HepG2 (cell line): ENCODE measurements around the gene GLB1L3.

Experiments used
- CTCF ChIP-seq: sonication (generic); formaldehyde crosslinking; IDR thresholded peaks from 2 replicates; pipeline ENCODE4 v1.5.0; 2020; ENCODE audit warnings: mild to moderate bottlenecking, missing genetic modification reagents, moderate library complexity
- EP300 ChIP-seq, 3 experiments: sonication (generic) in 1 of 3; formaldehyde crosslinking in 1 of 3; IDR thresholded peaks; 2 replicates each; pipeline versions ENCODE4 v1.5.1 to v1.6.1; 2011 to 2020; ENCODE audit warnings: low read depth in 2 of 3, low read length in 2 of 3, borderline replicate concordance in 1 of 3, improper control_type of control experiment in 1 of 3, mild to moderate bottlenecking in 1 of 3, missing genetic modification reagents in 1 of 3, moderate library complexity in 1 of 3
- MNT ChIP-seq: fragments of 450-650 bp; IDR thresholded peaks from 2 replicates; pipeline ENCODE4 v1.6.1; 2016
- POLR2A ChIP-seq, 2 experiments: IDR thresholded peaks; 2 replicates each; pipeline ENCODE4 v1.6.1; 2011; ENCODE audit warnings: low read depth in 2 of 2, low read length in 2 of 2, mild to moderate bottlenecking in 1 of 2, moderate library complexity in 1 of 2; ENCODE audit not compliant: insufficient read depth in 1 of 2
- TP53 ChIP-seq: sonication (generic); formaldehyde crosslinking; conservative IDR thresholded peaks from 2 replicates; pipeline ENCODE4 v1.4.0; 2020; ENCODE audit warnings: missing genetic modification reagents
- ZNF441 ChIP-seq: sonication (generic); formaldehyde crosslinking; IDR thresholded peaks from 2 replicates; pipeline ENCODE4 v1.7.0; 2021; ENCODE audit warnings: missing genetic modification reagents, borderline replicate concordance
- ZNF660 ChIP-seq: sonication (generic); formaldehyde crosslinking; IDR thresholded peaks from 2 replicates; pipeline ENCODE4 v1.5.1; 2020; ENCODE audit warnings: mild to moderate bottlenecking, low read depth, missing genetic modification reagents, borderline replicate concordance

- TF ChIP-seq MNT (no peak), CTCF (CRISPR knock-in tag) (no peak), TP53 (CRISPR knock-in tag) (no peak), POLR2A (IDR thresholded peaks at IDR 0.05; ENCODE audit: insufficient read depth in 1 of 2, low read depth in 2 of 2, low read length in 2 of 2) (no peak), ZNF660 (CRISPR knock-in tag) (no peak), ZNF441 (CRISPR knock-in tag) (no peak), EP300 (IDR thresholded peaks at IDR 0.05; ENCODE audit: low read depth in 2 of 2, low read length in 2 of 2) (no peak), EP300 (CRISPR knock-in tag; IDR thresholded peaks at IDR 0.05; ENCODE audit: borderline replicate concordance) (no peak)
These were observed 80.7 kb downstream of the GLB1L3 start for GRCh38 chr11:134356656-134357544.
